HepG2 (cell line): ENCODE results near the gene CLCN2. TPM values are rescaled to one million over a fixed set of nuclear protein-coding genes. Genes with fewer than 3 reads are reported as not detected.

ENCODE experiments used
- ETS1 ChIP-seq: sonication (generic); formaldehyde crosslinking; IDR thresholded peaks from 2 replicates; pipeline ENCODE4 v1.4.0; 2020; ENCODE audit warnings: missing genetic modification reagents
- FOXA1 ChIP-seq, 2 experiments: fragments of 450-650 bp in 1 of 2; sonication (generic) in 1 of 2; formaldehyde crosslinking in 1 of 2; IDR thresholded peaks; 2 replicates each; pipeline versions ENCODE4 v1.4.0 to v1.6.1; 2016 to 2020; ENCODE audit warnings: missing genetic modification reagents in 1 of 2
- FOXK1 ChIP-seq: sonication (generic); formaldehyde crosslinking; IDR thresholded peaks from 2 replicates; pipeline ENCODE4 v1.4.0; 2020; ENCODE audit warnings: low read depth, missing genetic modification reagents, borderline replicate concordance
- HNRNPL ChIP-seq: fragments of 200-400 bp; formaldehyde crosslinking; IDR thresholded peaks from 2 replicates; pipeline ENCODE4 v1.6.1; 2017; ENCODE audit warnings: mild to moderate bottlenecking, low read depth, low read length
- KIAA2018 ChIP-seq: sonication (generic); formaldehyde crosslinking; IDR thresholded peaks from 2 replicates; pipeline ENCODE4 v1.5.0; 2020; ENCODE audit warnings: mild to moderate bottlenecking, missing genetic modification reagents, borderline replicate concordance
- NFKBIZ ChIP-seq: IDR thresholded peaks from 2 replicates; pipeline ENCODE4 v1.6.1; 2018; ENCODE audit warnings: missing genetic modification reagents, missing compliant biosample characterization
- PATZ1 ChIP-seq: sonication (generic); formaldehyde crosslinking; IDR thresholded peaks from 2 replicates; pipeline ENCODE4 v1.4.0; 2020; ENCODE audit warnings: missing genetic modification reagents
- ZNF263 ChIP-seq: sonication (generic); formaldehyde crosslinking; IDR thresholded peaks from 2 replicates; pipeline ENCODE4 v1.4.0; 2020; ENCODE audit warnings: missing genetic modification reagents
- ZNF558 ChIP-seq: sonication (generic); formaldehyde crosslinking; IDR thresholded peaks from 2 replicates; pipeline ENCODE4 v1.9.0; 2022; ENCODE audit warnings: mild to moderate bottlenecking, missing genetic modification reagents, borderline replicate concordance
- polyA plus RNA-seq, 8 experiments: library from polyadenylated mRNA; depleted of rRNA in 3 of 8; stranded (reverse) in 7 of 8; unstranded in 1 of 8; fragments of >200 nt; fragmentation: Illumina TruSeq in 4 of 8; extraction: Trizol in 4 of 8; gene quantifications; 2 replicates each; pipeline versions ENCODE4 v1.2.1 to v1.2.3, GENCODE V29; 2011 to 2016; ENCODE audit warnings: low read depth in 4 of 8, missing spikeins in 1 of 8, mixed read lengths in 1 of 8; ENCODE audit not compliant: insufficient read depth in 1 of 8
- total RNA-seq, 5 experiments: library from RNA; depleted of rRNA; stranded (reverse); fragments of >200 nt; fragmentation: Illumina TruSeq; extraction: Trizol; gene quantifications; 2 replicates each; pipeline ENCODE4 v1.2.3, GENCODE V29; 2016; ENCODE audit warnings: low read depth in 1 of 5
- TF ChIP-seq, protein P1 (sequence below): sonication (generic); formaldehyde crosslinking; IDR thresholded peaks from 2 replicates; pipeline ENCODE4 v1.4.0; 2020; ENCODE audit warnings: missing genetic modification reagents
- TF ChIP-seq, protein P2 (sequence below): sonication (generic); formaldehyde crosslinking; IDR thresholded peaks from 2 replicates; pipeline ENCODE4 v1.4.0; 2020; ENCODE audit warnings: missing genetic modification reagents
- TF ChIP-seq, protein P3 (sequence below): IDR thresholded peaks from 2 replicates; pipeline ENCODE4 v1.6.1; 2016; ENCODE audit warnings: missing compliant biosample characterization, missing genetic modification reagents, borderline replicate concordance

The CLCN2 gene
- total and polyA plus RNA-seq, 2 of the 13 experiments (the other 11 are each of a cell fraction or from before 2014, with no cell fraction given) = 11.4 to 13.5 TPM

GRCh38 chr3:184377374-184377773 lies 16.0 kb upstream of the CLCN2 start (continued):
- peak; percentile 16; the same call in 1 of the 2 replicates for TF ChIP-seq PATZ1 (CRISPR knock-in tag)
- TF ChIP-seq FOXA1 (IDR thresholded peaks at IDR 0.05) = no peak
- peak; percentile 80 for TF ChIP-seq FOXA1 (CRISPR knock-in tag; IDR thresholded peaks at IDR 0.05)
- TF ChIP-seq NFKBIZ (CRISPR knock-in tag) = no peak
- TF ChIP-seq FOXK1 (CRISPR knock-in tag) = 0 out of 2 replicates have a peak, but pooled peaks have one; percentile 22
- no peak for TF ChIP-seq ZNF263 (CRISPR knock-in tag)
- TF ChIP-seq ETS1 (CRISPR knock-in tag) = no peak
- no peak for TF ChIP-seq KIAA2018
- TF ChIP-seq, protein P1, sequence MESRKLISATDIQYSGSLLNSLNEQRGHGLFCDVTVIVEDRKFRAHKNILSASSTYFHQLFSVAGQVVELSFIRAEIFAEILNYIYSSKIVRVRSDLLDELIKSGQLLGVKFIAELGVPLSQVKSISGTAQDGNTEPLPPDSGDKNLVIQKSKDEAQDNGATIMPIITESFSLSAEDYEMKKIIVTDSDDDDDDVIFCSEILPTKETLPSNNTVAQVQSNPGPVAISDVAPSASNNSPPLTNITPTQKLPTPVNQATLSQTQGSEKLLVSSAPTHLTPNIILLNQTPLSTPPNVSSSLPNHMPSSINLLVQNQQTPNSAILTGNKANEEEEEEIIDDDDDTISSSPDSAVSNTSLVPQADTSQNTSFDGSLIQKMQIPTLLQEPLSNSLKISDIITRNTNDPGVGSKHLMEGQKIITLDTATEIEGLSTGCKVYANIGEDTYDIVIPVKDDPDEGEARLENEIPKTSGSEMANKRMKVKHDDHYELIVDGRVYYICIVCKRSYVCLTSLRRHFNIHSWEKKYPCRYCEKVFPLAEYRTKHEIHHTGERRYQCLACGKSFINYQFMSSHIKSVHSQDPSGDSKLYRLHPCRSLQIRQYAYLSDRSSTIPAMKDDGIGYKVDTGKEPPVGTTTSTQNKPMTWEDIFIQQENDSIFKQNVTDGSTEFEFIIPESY (CRISPR knock-in tag) = no peak
- TF ChIP-seq ZNF558 (CRISPR knock-in tag) = no peak
- TF ChIP-seq, protein P2, sequence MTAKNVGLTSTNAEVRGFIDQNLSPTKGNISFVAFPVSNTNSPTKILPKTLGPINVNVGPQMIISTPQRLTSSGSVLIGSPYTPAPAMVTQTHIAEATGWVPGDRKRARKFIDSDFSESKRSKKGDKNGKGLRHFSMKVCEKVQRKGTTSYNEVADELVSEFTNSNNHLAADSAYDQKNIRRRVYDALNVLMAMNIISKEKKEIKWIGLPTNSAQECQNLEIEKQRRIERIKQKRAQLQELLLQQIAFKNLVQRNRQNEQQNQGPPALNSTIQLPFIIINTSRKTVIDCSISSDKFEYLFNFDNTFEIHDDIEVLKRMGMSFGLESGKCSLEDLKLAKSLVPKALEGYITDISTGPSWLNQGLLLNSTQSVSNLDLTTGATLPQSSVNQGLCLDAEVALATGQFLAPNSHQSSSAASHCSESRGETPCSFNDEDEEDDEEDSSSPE (CRISPR knock-in tag) = peak; percentile 7; the same call in 1 of the 2 replicates
- TF ChIP-seq, protein P3, sequence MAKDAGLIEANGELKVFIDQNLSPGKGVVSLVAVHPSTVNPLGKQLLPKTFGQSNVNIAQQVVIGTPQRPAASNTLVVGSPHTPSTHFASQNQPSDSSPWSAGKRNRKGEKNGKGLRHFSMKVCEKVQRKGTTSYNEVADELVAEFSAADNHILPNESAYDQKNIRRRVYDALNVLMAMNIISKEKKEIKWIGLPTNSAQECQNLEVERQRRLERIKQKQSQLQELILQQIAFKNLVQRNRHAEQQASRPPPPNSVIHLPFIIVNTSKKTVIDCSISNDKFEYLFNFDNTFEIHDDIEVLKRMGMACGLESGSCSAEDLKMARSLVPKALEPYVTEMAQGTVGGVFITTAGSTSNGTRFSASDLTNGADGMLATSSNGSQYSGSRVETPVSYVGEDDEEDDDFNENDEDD = no peak
- TF ChIP-seq HNRNPL = 0 out of 2 replicates have a peak, but pooled peaks have one; percentile 14
